B cell (primary cell): ENCODE data around the gene FHIT. TPM values are rescaled to one million over a fixed set of nuclear protein-coding genes. Genes with fewer than 3 reads are reported as not detected.

ENCODE experiments used
- ATAC-seq: fragments of 200-7000 bp; cut with Tn5 transposase; one replicate; pipeline ENCODE4 v1.10.0; 2021; ENCODE audit warnings: low read depth, mild to moderate bottlenecking, moderate number of reproducible peaks, moderate library complexity
- CTCF ChIA-PET: fragments of 350-600 bp; sonication (Branson Sonifier 250); formaldehyde crosslinking; loops from one replicate; lab custom pipeline; 2021; ENCODE audit warnings: antibody characterized with exemption, inconsistent platforms; lab: Charles Lee
- POLR2A ChIA-PET: fragments of 350-600 bp; sonication (Branson Sonifier 250); formaldehyde crosslinking; loops from one replicate; lab custom pipeline; 2021; ENCODE audit warnings: antibody characterized with exemption; lab: Charles Lee
- DNase-seq: peaks from one replicate; pipeline ENCODE4 v3.0.0; 2013
- H2AFZ ChIP-seq: 2 replicates; pipeline ENCODE4 v1.6.1; 2012; ENCODE audit warnings: mild to moderate bottlenecking, low read depth, low read length; ENCODE audit not compliant: insufficient read depth, poor library complexity, severe bottlenecking
- H3K27ac ChIP-seq, 2 donors: 1 replicate in 1 of 2; 2 replicates in 1 of 2; pipeline ENCODE4 v1.5.1; 2012 to 2013; ENCODE audit warnings: low read length in 2 of 2, mild to moderate bottlenecking in 2 of 2, moderate library complexity in 1 of 2
- H3K27me3 ChIP-seq, 4 experiments: fragments of 200-600 bp in 1 of 4; sonication (generic) in 1 of 4; replicated peaks in 1 of 4; 1 replicate in 2 of 4; 2 replicates in 2 of 4; pipeline versions ENCODE4 v1.6.1 to v1.7.0; 2013 to 2016; ENCODE audit warnings: low read length in 3 of 4, mild to moderate bottlenecking in 2 of 4, mixed read lengths in 1 of 4, moderate library complexity in 1 of 4; ENCODE audit not compliant: insufficient read depth in 4 of 4, control insufficient read depth in 3 of 4; ENCODE audit errors: control extremely low read depth in 1 of 4
- H3K36me3 ChIP-seq, 2 experiments: replicated peaks in 1 of 2; 1 replicate in 1 of 2; 2 replicates in 1 of 2; pipeline versions ENCODE4 v1.6.1 to v1.7.1; 2013; ENCODE audit warnings: low read length in 1 of 2; ENCODE audit not compliant: insufficient read depth in 2 of 2, control insufficient read depth in 1 of 2; ENCODE audit errors: control extremely low read depth in 1 of 2, extremely low read depth in 1 of 2
- H3K4me1 ChIP-seq, 2 donors: fragments of 200-600 bp in 1 of 2; sonication (generic) in 1 of 2; 1 replicate in 1 of 2; 2 replicates in 1 of 2; pipeline versions ENCODE4 v1.5.1 to v1.6.1; 2013 to 2017; ENCODE audit warnings: low read length in 2 of 2; ENCODE audit not compliant: control insufficient read depth in 2 of 2, insufficient read depth in 2 of 2
- H3K4me2 ChIP-seq: replicated peaks from 2 replicates; pipeline ENCODE3; 2012; ENCODE audit warnings: mild to moderate bottlenecking, low read depth, low read length; ENCODE audit not compliant: poor library complexity, severe bottlenecking
- H3K4me3 ChIP-seq, 5 experiments: fragments of 200-600 bp in 1 of 5; sonication (generic) in 1 of 5; 1 replicate in 3 of 5; 2 replicates in 2 of 5; pipeline versions ENCODE4 v1.5.1 to v1.7.0; 2011 to 2016; ENCODE audit warnings: low read length in 4 of 5, mild to moderate bottlenecking in 4 of 5, low read depth in 2 of 5, control low read depth in 1 of 5, moderate library complexity in 1 of 5; ENCODE audit not compliant: insufficient read depth in 1 of 5; ENCODE audit errors: control extremely low read depth in 1 of 5, extremely low read depth in 1 of 5
- H3K79me2 ChIP-seq: fragments of 200-600 bp; sonication (generic); one replicate; pipeline ENCODE4 v1.6.0; 2016; ENCODE audit warnings: low read length; ENCODE audit not compliant: control insufficient read depth, insufficient read depth
- H3K9ac ChIP-seq: fragments of 200-600 bp; sonication (generic); 2 replicates; pipeline ENCODE4 v1.6.1; 2017; ENCODE audit warnings: mild to moderate bottlenecking, low read length, moderate library complexity
- H3K9me3 ChIP-seq, 3 donors: one replicate each; pipeline versions ENCODE4 v1.6.1 to v1.7.1; 2013; ENCODE audit warnings: low read length in 2 of 3; ENCODE audit not compliant: control insufficient read depth in 2 of 3, insufficient read depth in 1 of 3; ENCODE audit errors: control extremely low read depth in 1 of 3
- H4K20me1 ChIP-seq: 2 replicates; pipeline ENCODE4 v1.6.0; 2012; ENCODE audit warnings: mild to moderate bottlenecking, low read length; ENCODE audit not compliant: insufficient read depth, control insufficient read depth, poor library complexity, severe bottlenecking
- H3K27ac Mint-ChIP-seq: one replicate; pipeline ENCODE4 v1.8.0; 2021; ENCODE audit warnings: mixed read lengths
- H3K27me3 Mint-ChIP-seq: one replicate; pipeline ENCODE4 v1.8.0; 2021; ENCODE audit warnings: mixed read lengths
- H3K4me1 Mint-ChIP-seq: one replicate; pipeline ENCODE4 v1.8.0; 2021; ENCODE audit warnings: mixed read lengths
- H3K4me3 Mint-ChIP-seq: one replicate; pipeline ENCODE4 v1.8.0; 2021; ENCODE audit warnings: mixed read lengths
- H3K9me3 Mint-ChIP-seq: one replicate; pipeline ENCODE4 v1.8.0; 2022; ENCODE audit warnings: mixed read lengths; ENCODE audit not compliant: insufficient read depth
- EZH2 ChIP-seq: IDR thresholded peaks from 2 replicates; pipeline ENCODE4 v1.6.1; 2012; ENCODE audit warnings: borderline replicate concordance, low read depth, mild to moderate bottlenecking, moderate library complexity, low read length; ENCODE audit not compliant: insufficient read depth, poor library complexity, severe bottlenecking
- WGBS: methylation state at CpG from one replicate; pipeline ENCODE4 v1.1.5; 2013; ENCODE audit warnings: missing lambda C conversion rate; ENCODE audit not compliant: insufficient coverage; 5-methylcytosine and 5-hydroxymethylcytosine counted together
- intact Hi-C: fragments of 100-400 bp; cut with micrococcal nuclease; formaldehyde crosslinking; loops from one replicate; pipeline ENCODE4 v1.10.0; 2022
- polyA plus RNA-seq: library from polyadenylated mRNA; depleted of rRNA; stranded (reverse); fragments of >200 nt; gene quantifications from 2 replicates; pipeline ENCODE4 v1.2.3, GENCODE V29; 2012
- total RNA-seq, 2 donors: library from RNA; stranded (reverse); fragments of 120-200 nt in 1 of 2; gene quantifications; 1 replicate in 1 of 2; 2 replicates in 1 of 2; pipeline versions ENCODE4 v1.2.3 to v1.2.4, GENCODE V29; 2013 to 2022
- TF ChIP-seq, protein P1 (sequence below): fragments of 200-600 bp; IDR thresholded peaks from one replicate; pipeline ENCODE4 v1.8.0; 2022; ENCODE audit warnings: antibody characterized with exemption, mild to moderate bottlenecking

The FHIT gene
- total and polyA plus RNA-seq, 2 donors (not counting 1 experiment from before 2014, with no cell fraction given), result 1.7 to 7.8 TPM

DNA sequence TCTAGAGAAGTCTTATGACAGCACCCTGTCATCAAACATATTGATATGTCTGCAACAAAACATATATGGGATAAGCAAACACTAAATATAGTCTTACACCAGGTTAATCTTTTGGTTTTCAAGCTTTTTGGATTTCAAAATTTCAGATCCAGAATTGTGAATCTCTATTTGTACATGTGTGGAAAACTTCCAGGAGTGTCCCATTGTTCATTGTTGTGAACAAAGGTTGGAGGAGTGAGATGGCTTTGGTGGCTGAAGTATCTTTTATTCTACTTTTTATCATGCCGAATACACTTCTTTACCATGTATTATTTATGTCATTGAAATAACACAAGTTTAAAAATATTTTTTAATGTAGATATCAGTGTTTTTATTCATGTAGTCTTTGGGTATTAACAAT, 5.9 kb upstream of the FHIT start:
- Histone ChIP-seq H3K27ac (no peak overlapping the region), H3K4me1 (peaks cover 0 to under 1% of the 10 kb centered on the region in 2 donors), H3K4me3 (no peak overlapping the region), H3K27me3 (no peaks in the 10 kb centered on the region), H3K4me2 (no peak overlapping the region), H3K79me2 (no peaks in the 10 kb centered on the region), H3K9me3 (no peaks in the 10 kb centered on the region), H2AFZ (no peak overlapping the region), H4K20me1 (no peaks in the 10 kb centered on the region), H3K36me3 (no peaks in the 10 kb centered on the region), H3K9ac (no peak overlapping the region)
- no peak for ATAC-seq
- H3K4me3 Mint-ChIP-seq, result no peak overlapping the region
- POLR2A ChIA-PET, result no interaction called here
- H3K4me1 Mint-ChIP-seq, result peaks cover under 1% of the 10 kb centered on the region
- no peak for TF ChIP-seq EZH2
- TF ChIP-seq, protein P1, sequence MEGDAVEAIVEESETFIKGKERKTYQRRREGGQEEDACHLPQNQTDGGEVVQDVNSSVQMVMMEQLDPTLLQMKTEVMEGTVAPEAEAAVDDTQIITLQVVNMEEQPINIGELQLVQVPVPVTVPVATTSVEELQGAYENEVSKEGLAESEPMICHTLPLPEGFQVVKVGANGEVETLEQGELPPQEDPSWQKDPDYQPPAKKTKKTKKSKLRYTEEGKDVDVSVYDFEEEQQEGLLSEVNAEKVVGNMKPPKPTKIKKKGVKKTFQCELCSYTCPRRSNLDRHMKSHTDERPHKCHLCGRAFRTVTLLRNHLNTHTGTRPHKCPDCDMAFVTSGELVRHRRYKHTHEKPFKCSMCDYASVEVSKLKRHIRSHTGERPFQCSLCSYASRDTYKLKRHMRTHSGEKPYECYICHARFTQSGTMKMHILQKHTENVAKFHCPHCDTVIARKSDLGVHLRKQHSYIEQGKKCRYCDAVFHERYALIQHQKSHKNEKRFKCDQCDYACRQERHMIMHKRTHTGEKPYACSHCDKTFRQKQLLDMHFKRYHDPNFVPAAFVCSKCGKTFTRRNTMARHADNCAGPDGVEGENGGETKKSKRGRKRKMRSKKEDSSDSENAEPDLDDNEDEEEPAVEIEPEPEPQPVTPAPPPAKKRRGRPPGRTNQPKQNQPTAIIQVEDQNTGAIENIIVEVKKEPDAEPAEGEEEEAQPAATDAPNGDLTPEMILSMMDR, result no peak
- DNase-seq, result no peak
- intact Hi-C loops, result no loop called here
- CTCF ChIA-PET, result no interaction called here
- WGBS, result no CpG with 5 or more reads among the region's 1 CpG
- no peak overlapping the region for H3K27ac Mint-ChIP-seq
- H3K9me3 Mint-ChIP-seq, result no peaks in the 10 kb centered on the region
- peaks cover 27% of the 10 kb centered on the region for H3K27me3 Mint-ChIP-seq

DNA sequence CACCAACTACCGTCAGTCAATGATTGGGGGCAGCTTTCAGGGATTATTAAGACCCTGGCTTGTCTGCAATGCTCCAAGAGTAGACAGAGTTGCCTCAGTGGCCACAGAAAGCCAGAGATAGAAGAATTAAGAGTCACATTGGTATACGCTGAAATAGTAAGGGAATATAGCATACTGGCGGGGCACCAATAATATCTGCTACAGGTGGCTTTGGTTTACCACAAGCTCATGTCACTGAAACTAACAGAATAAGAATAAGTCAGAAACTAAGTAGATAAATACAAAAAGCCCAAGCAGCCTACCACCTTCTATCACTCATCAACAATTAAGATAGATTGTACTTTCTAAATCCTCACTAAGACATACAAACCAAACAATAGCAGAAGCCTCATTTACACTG, 2.5 kb upstream of the FHIT start:
- Histone ChIP-seq H3K4me1 (peaks cover 15 to 17% of the 10 kb centered on the region in 2 donors), H3K9ac (no peak overlapping the region), H2AFZ (no peak overlapping the region), H3K4me3 (no peak overlapping the region), H3K27ac (no peak overlapping the region), H3K27me3 (no peaks in the 10 kb centered on the region), H3K9me3 (no peaks in the 10 kb centered on the region), H3K36me3 (no peaks in the 10 kb centered on the region), H3K4me2 (no peak overlapping the region), H4K20me1 (no peaks in the 10 kb centered on the region), H3K79me2 (no peaks in the 10 kb centered on the region)
- intact Hi-C loops, result loop anchor here (5.0 kb wide), 1 partner anchor 1064 kb away; no protein-coding TSS in a partner anchor
- DNase-seq (no peak), ATAC-seq (no peak)
- WGBS, result 100% methylated on average over 1 of the region's 3 CpGs
- Mint-ChIP-seq H3K9me3 (no peaks in the 10 kb centered on the region), H3K4me3 (no peak overlapping the region), H3K4me1 (peaks cover 22% of the 10 kb centered on the region), H3K27me3 (peaks cover 10% of the 10 kb centered on the region), H3K27ac (no peak overlapping the region)
- ChIA-PET POLR2A (no interaction called here), CTCF (no interaction called here)
- TF ChIP-seq, protein P1, result no peak
- TF ChIP-seq EZH2, result no peak
